T-helper 17 cell (primary cell): ENCODE measurements around the gene RPIA. TPM values are rescaled to one million over a fixed set of nuclear protein-coding genes. Genes with fewer than 3 reads are reported as not detected.
A peak's percentile ranks its signal among the peaks of the same experiment; 100 is the strongest.
"Not testable (repeated sequence)": the region's sequence is repeated elsewhere in the genome, so short reads cannot be mapped to it uniquely, and the experiment has no call there.

ENCODE experiments used
- ATAC-seq: fragments of 150-1000 bp; cut with Tn5 transposase; 2 replicates; pipeline ENCODE4 v1.10.0; 2021; ENCODE audit warnings: mild to moderate bottlenecking, moderate library complexity
- DNase-seq, 3 donors: peaks; one replicate each; pipeline versions ENCODE4 v3.0.0 to v3.0.0-alpha.2; 2020 to 2021
- H3K9me3 ChIP-seq: one replicate; pipeline ENCODE4 v1.7.0; 2013; ENCODE audit warnings: low read length, mild to moderate bottlenecking; ENCODE audit not compliant: control insufficient read depth, poor library complexity, severe bottlenecking
- H3K27ac Mint-ChIP-seq: one replicate; pipeline ENCODE4 v1.8.0; 2022; ENCODE audit warnings: mild to moderate bottlenecking, moderate library complexity, mixed read lengths
- H3K27me3 Mint-ChIP-seq: one replicate; pipeline ENCODE4 v1.8.0; 2022; ENCODE audit warnings: mixed read lengths
- H3K36me3 Mint-ChIP-seq: one replicate; pipeline ENCODE4 v1.8.0; 2022; ENCODE audit warnings: low read depth, mixed read lengths
- H3K4me1 Mint-ChIP-seq: one replicate; pipeline ENCODE4 v1.8.0; 2022; ENCODE audit warnings: mild to moderate bottlenecking, mixed read lengths
- H3K4me3 Mint-ChIP-seq: one replicate; pipeline ENCODE4 v1.8.0; 2022; ENCODE audit warnings: mild to moderate bottlenecking, moderate library complexity, mixed read lengths
- total RNA-seq, 4 donors: library from RNA in 2 of 4; stranded (reverse) in 2 of 4; gene quantifications; one replicate each; pipeline ENCODE4 v1.2.3 and lab custom pipeline; 2022 to 2026

RPIA gene
- total RNA-seq (10 to 100 TPM; 15.8 to 26.4 TPM), total RNA-seq (lab: John Stamatoyannopoulos, UW) (15.2 to 21.6 reads per million in 2 donors)

GRCh38 chr2:88691339-88692183 is at the start of gene RPIA:
Gene RPIA, plus strand, starts transcription at chr2:88691673. Its CDS starts 26 bp downstream, at chr2:88691699.
- ATAC-seq: peak; percentile 96
- peaks cover 44% of the 10 kb centered on the region for H3K4me1 Mint-ChIP-seq

GRCh38 chr2:88642278-88642677 is 49.2 kb upstream of the RPIA start:
- no peak overlapping the region for H3K27ac Mint-ChIP-seq
- no peaks in the 10 kb centered on the region for H3K9me3 ChIP-seq
- H3K4me3 Mint-ChIP-seq: no peak overlapping the region
- no peak for ATAC-seq
- DNase-seq: no peak
- H3K27me3 Mint-ChIP-seq: no peaks in the 10 kb centered on the region
- H3K36me3 Mint-ChIP-seq: no peaks in the 10 kb centered on the region
- peaks cover 14% of the 10 kb centered on the region for H3K4me1 Mint-ChIP-seq

More at GRCh38 chr2:88691339-88692183, at the start of gene RPIA:
- peak within 1 kb of the TSS; percentile 91 for H3K27ac Mint-ChIP-seq
- no peaks in the 10 kb centered on the region for H3K9me3 ChIP-seq
- H3K27me3 Mint-ChIP-seq: no peaks in the 10 kb centered on the region
- H3K36me3 Mint-ChIP-seq: peaks cover 2% of the 10 kb centered on the region
- H3K4me3 Mint-ChIP-seq: peak within 1 kb of the TSS; percentile 95
- peak; percentile 95 to 97 (median 97) for DNase-seq

GRCh38 chr2:88645291-88645882 is 46.1 kb upstream of the RPIA start:
- H3K36me3 Mint-ChIP-seq, DNase-seq, H3K27me3 Mint-ChIP-seq, ATAC-seq, H3K9me3 ChIP-seq, H3K27ac Mint-ChIP-seq, H3K4me3 Mint-ChIP-seq: not testable (repeated sequence)
- H3K4me1 Mint-ChIP-seq: peaks cover 14% of the 10 kb centered on the region

- H3K9me3 ChIP-seq: no peaks in the 10 kb centered on the region
- Mint-ChIP-seq H3K36me3 (no peaks in the 10 kb centered on the region), H3K4me1 (peaks cover 5% of the 10 kb centered on the region), H3K27ac (no peak overlapping the region), H3K4me3 (no peak overlapping the region), H3K27me3 (peaks cover 10% of the 10 kb centered on the region)
- ATAC-seq (no peak), DNase-seq (no peak)
Observed at GRCh38 chr2:88651646-88652045, 39.8 kb upstream of the RPIA start.

DNA sequence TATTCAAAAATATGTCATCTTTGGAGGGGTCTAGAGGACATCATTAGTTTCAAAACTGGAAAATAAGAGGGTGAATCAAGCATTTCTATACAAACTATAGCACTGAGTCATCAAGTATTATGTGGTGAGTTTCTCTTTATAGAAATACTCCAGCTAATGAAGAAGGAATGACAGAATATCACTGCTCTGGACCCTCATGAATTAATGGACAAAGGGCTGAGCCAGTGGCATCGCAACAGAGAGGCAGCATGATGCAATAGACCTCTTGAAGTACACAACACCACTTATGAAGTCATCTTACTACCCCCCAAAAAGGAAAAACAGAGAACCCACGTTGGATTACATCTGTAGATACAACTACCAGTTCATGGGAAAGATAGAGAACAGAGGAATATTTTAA is 36.8 kb upstream of the RPIA start:
- ATAC-seq: no peak
- no peak overlapping the region for H3K27ac Mint-ChIP-seq
- no peaks in the 10 kb centered on the region for H3K9me3 ChIP-seq

GRCh38 chr2:88656690-88657089 is 34.8 kb upstream of the RPIA start:
- Mint-ChIP-seq H3K4me3 (no peak overlapping the region), H3K4me1 (peaks cover 2% of the 10 kb centered on the region), H3K27ac (no peak overlapping the region), H3K27me3 (peaks cover 5% of the 10 kb centered on the region), H3K36me3 (no peaks in the 10 kb centered on the region)
- H3K9me3 ChIP-seq: no peaks in the 10 kb centered on the region
- ATAC-seq (no peak), DNase-seq (no peak)

More for the DNA sequence above, 36.8 kb upstream of the RPIA start:
- no peak overlapping the region for H3K4me3 Mint-ChIP-seq
- H3K36me3 Mint-ChIP-seq: no peaks in the 10 kb centered on the region
- peaks cover 3% of the 10 kb centered on the region for H3K4me1 Mint-ChIP-seq
- H3K27me3 Mint-ChIP-seq: peaks cover 10% of the 10 kb centered on the region
- DNase-seq: no peak

GRCh38 chr2:88657131-88657530 is 34.3 kb upstream of the RPIA start:
- Mint-ChIP-seq H3K27me3 (peaks cover under 1% of the 10 kb centered on the region), H3K4me1 (no peaks in the 10 kb centered on the region), H3K4me3 (no peak overlapping the region), H3K27ac (no peak overlapping the region), H3K36me3 (no peaks in the 10 kb centered on the region)
- H3K9me3 ChIP-seq: no peaks in the 10 kb centered on the region
- ATAC-seq (no peak), DNase-seq (no peak)

GRCh38 chr2:88658326-88658725 is 33.1 kb upstream of the RPIA start:
- H3K9me3 ChIP-seq: no peaks in the 10 kb centered on the region
- Mint-ChIP-seq H3K36me3 (no peaks in the 10 kb centered on the region), H3K4me1 (no peaks in the 10 kb centered on the region), H3K27me3 (no peaks in the 10 kb centered on the region), H3K27ac (no peak overlapping the region), H3K4me3 (no peak overlapping the region)
- ATAC-seq: no peak
- no peak for DNase-seq

GRCh38 chr2:88658881-88659537 is 32.5 kb upstream of the RPIA start:
- H3K27me3 Mint-ChIP-seq: no peaks in the 10 kb centered on the region
- H3K9me3 ChIP-seq: no peaks in the 10 kb centered on the region
- H3K27ac Mint-ChIP-seq: no peak overlapping the region
- ATAC-seq (no peak), DNase-seq (no peak)
- H3K4me1 Mint-ChIP-seq: no peaks in the 10 kb centered on the region
- no peak overlapping the region for H3K4me3 Mint-ChIP-seq
- H3K36me3 Mint-ChIP-seq: no peaks in the 10 kb centered on the region

DNA sequence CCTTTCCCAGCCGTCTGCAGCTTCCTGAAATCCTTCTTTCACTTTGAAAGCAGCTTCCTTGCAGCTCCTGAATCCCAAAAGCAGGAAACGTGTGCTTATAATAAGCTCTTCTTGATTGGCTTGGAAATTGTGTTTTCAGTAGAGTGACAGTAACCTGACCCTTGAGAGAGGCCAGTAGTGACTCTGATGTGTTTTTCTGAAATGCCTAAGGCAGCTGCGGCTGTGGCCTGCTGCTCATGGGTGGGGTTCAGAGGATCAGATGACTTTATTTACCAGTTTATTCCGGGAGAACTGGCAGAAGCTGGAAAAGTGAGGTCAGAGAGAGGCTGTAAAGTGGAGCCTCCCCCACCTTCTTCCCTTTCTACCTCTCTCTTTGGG is 31.9 kb upstream of the RPIA start:
- H3K27me3 Mint-ChIP-seq: no peaks in the 10 kb centered on the region
- no peak for ATAC-seq

GRCh38 chr2:88660622-88661021 is 30.9 kb upstream of the RPIA start:
- Mint-ChIP-seq H3K4me1 (no peaks in the 10 kb centered on the region), H3K27ac (no peak overlapping the region), H3K4me3 (no peak overlapping the region), H3K36me3 (no peaks in the 10 kb centered on the region), H3K27me3 (no peaks in the 10 kb centered on the region)
- no peaks in the 10 kb centered on the region for H3K9me3 ChIP-seq
- DNase-seq (no peak), ATAC-seq (no peak)

More for the DNA sequence above, 31.9 kb upstream of the RPIA start:
- DNase-seq: no peak
- H3K36me3 Mint-ChIP-seq: no peaks in the 10 kb centered on the region
- H3K27ac Mint-ChIP-seq: no peak overlapping the region
- H3K4me1 Mint-ChIP-seq: no peaks in the 10 kb centered on the region
- H3K9me3 ChIP-seq: no peaks in the 10 kb centered on the region
- H3K4me3 Mint-ChIP-seq: no peak overlapping the region

GRCh38 chr2:88666576-88666975 is 24.9 kb upstream of the RPIA start:
- Mint-ChIP-seq H3K4me3 (no peak overlapping the region), H3K36me3 (no peaks in the 10 kb centered on the region), H3K4me1 (peaks cover 2% of the 10 kb centered on the region), H3K27me3 (no peaks in the 10 kb centered on the region), H3K27ac (no peak overlapping the region)
- DNase-seq: no peak
- no peak for ATAC-seq
- H3K9me3 ChIP-seq: no peaks in the 10 kb centered on the region

GRCh38 chr2:88667219-88667618 is 24.3 kb upstream of the RPIA start:
- no peak for DNase-seq
- H3K27ac Mint-ChIP-seq: no peak overlapping the region
- H3K9me3 ChIP-seq: no peaks in the 10 kb centered on the region
- H3K27me3 Mint-ChIP-seq: no peaks in the 10 kb centered on the region
- peaks cover 4% of the 10 kb centered on the region for H3K4me1 Mint-ChIP-seq
- H3K4me3 Mint-ChIP-seq: no peak overlapping the region
- ATAC-seq: no peak
- H3K36me3 Mint-ChIP-seq: no peaks in the 10 kb centered on the region
